Vagina (tissue), 2 donors: ENCODE measurements around the gene NSFL1C. TPM values are rescaled to one million over a fixed set of nuclear protein-coding genes. Genes with fewer than 3 reads are reported as not detected.

Experiments
- DNase-seq, 2 donors: peaks; one replicate each; pipeline ENCODE4 v3.0.0-alpha.2; 2017; ENCODE audit errors: extremely low spot score in 2 of 2
- H3K27ac ChIP-seq: fragments of 200-600 bp; sonication (generic); one replicate; pipeline ENCODE4 v1.5.1; 2019
- H3K27me3 ChIP-seq: fragments of 200-600 bp; sonication (generic); one replicate; pipeline ENCODE4 v1.5.1; 2019
- H3K36me3 ChIP-seq, 2 donors: fragments of 200-600 bp; sonication (generic); one replicate each; pipeline ENCODE4 v1.5.1; 2017 to 2019
- H3K4me1 ChIP-seq: fragments of 200-600 bp; sonication (generic); one replicate; pipeline ENCODE4 v1.5.1; 2019
- H3K4me3 ChIP-seq, 2 donors: fragments of 200-600 bp; sonication (generic); 1 replicate in 1 of 2; 2 replicates in 1 of 2; pipeline ENCODE4 v1.5.1; 2016 to 2019
- H3K9me3 ChIP-seq: fragments of 200-600 bp; sonication (generic); one replicate; pipeline ENCODE4 v1.5.1; 2019
- CTCF ChIP-seq, 3 experiments: fragments of 450-650 bp in 2 of 3; fragments of 200-600 bp in 1 of 3; sonication (generic) in 1 of 3; IDR thresholded peaks; one replicate each; pipeline ENCODE4 v1.5.1; 2017 to 2019; ENCODE audit warnings: antibody characterized with exemption in 3 of 3, mild to moderate bottlenecking in 2 of 3, moderate library complexity in 2 of 3
- POLR2A ChIP-seq, 2 donors: fragments of 450-650 bp; IDR thresholded peaks; one replicate each; pipeline ENCODE4 v1.6.1; 2017; ENCODE audit warnings: antibody characterized with exemption in 2 of 2, mild to moderate bottlenecking in 2 of 2, moderate library complexity in 2 of 2
- POLR2AphosphoS5 ChIP-seq, 2 donors: sonication (generic); formaldehyde crosslinking; IDR thresholded peaks; one replicate each; pipeline ENCODE4 v1.9.0; 2017; ENCODE audit warnings: antibody characterized with exemption in 2 of 2, mild to moderate bottlenecking in 2 of 2, low read depth in 1 of 2; ENCODE audit not compliant: insufficient read depth in 1 of 2
- intact Hi-C: fragments of 100-400 bp; cut with DNase I; formaldehyde crosslinking; loops from one replicate; pipeline ENCODE4 v1.15.1; 2023
- total RNA-seq: library from RNA; depleted of rRNA; stranded (reverse); fragments of >200 nt; gene quantifications from one replicate; pipeline ENCODE4 v1.2.3, GENCODE V29; 2016

NSFL1C gene
- total RNA-seq, 1 donor from 2014 or later = 53.8 TPM

- Histone ChIP-seq H3K27me3 (no peaks in the 10 kb centered on the region), H3K4me3 (peak overlapping the region; percentile 79 to 99), H3K9me3 (no peaks in the 10 kb centered on the region), H3K27ac (peak overlapping the region; percentile 93), H3K36me3 (peaks cover 0 to 9% of the 10 kb centered on the region in 2 donors), H3K4me1 (peaks cover 54% of the 10 kb centered on the region)
- DNase-seq = peak; percentile 3 to 29
- TF ChIP-seq POLR2AphosphoS5 (IDR thresholded peaks at IDR 0.05; ENCODE audit: insufficient read depth in 1 of 2, low read depth in 1 of 2) (peak in 1 of 2 donors; percentile 7), POLR2A (IDR thresholded peaks at IDR 0.05) (no peak)
- intact Hi-C loops = no loop called here
Observed at GRCh38 chr20:1465470-1466210, 1.0 kb downstream of the NSFL1C start.

DNA sequence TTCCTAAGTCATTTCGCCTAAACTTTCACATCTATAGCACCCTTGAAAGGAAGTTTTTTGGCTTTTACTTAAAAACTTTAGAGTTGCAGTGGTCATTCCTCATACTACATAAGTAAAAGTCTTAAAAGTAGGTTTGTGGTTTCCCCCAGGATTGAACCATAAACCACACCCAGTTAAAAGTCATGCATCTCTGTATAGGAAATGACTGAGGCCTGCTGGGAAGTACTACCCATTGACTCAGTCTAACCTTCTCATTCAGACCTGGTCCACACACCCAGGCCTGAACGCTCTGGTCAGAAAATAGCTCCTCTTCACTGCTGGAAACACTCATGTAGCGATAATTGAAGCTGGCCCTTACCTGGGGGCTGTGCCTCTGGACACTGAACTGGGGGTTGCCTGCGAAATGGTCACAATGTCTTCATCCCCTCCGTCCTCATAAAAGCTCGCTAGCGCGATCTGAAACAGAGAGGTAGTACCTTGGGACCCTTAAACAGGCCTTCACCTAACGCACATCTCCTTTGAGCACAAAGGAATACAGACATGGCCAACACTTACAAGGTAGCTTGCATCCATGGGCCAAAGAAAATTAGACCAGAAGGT is 2.6 kb downstream of the NSFL1C start:
- peaks cover 0 to 12% of the 10 kb centered on the region in 2 donors for H3K36me3 ChIP-seq
- intact Hi-C loops = no loop called here
- H3K27ac ChIP-seq = no peak overlapping the region
- H3K27me3 ChIP-seq = no peaks in the 10 kb centered on the region
- no peaks in the 10 kb centered on the region for H3K9me3 ChIP-seq
- H3K4me1 ChIP-seq = peaks cover 39% of the 10 kb centered on the region
- TF ChIP-seq POLR2A (IDR thresholded peaks at IDR 0.05) (no peak), POLR2AphosphoS5 (IDR thresholded peaks at IDR 0.05; ENCODE audit: insufficient read depth in 1 of 2, low read depth in 1 of 2) (no peak)
- peak; percentile 4 to 58 for DNase-seq
- H3K4me3 ChIP-seq = no peak overlapping the region

- H3K4me3 ChIP-seq = no peak overlapping the region
- TF ChIP-seq POLR2A (IDR thresholded peaks at IDR 0.05) (no peak), POLR2AphosphoS5 (IDR thresholded peaks at IDR 0.05; ENCODE audit: insufficient read depth in 1 of 2, low read depth in 1 of 2) (no peak), CTCF (IDR thresholded peaks at IDR 0.05) (no peak)
- no peak overlapping the region for H3K27ac ChIP-seq
- H3K4me1 ChIP-seq = peaks cover 38% of the 10 kb centered on the region
- H3K9me3 ChIP-seq = no peaks in the 10 kb centered on the region
- H3K27me3 ChIP-seq = no peaks in the 10 kb centered on the region
- peaks cover 0 to 22% of the 10 kb centered on the region in 2 donors for H3K36me3 ChIP-seq
- intact Hi-C loops = no loop called here
- peak; percentile 4 to 6 for DNase-seq
Observed at GRCh38 chr20:1462834-1463233, 3.8 kb downstream of the NSFL1C start.

- no peak overlapping the region for H3K4me3 ChIP-seq
- H3K27ac ChIP-seq = no peak overlapping the region
- no peaks in the 10 kb centered on the region for H3K9me3 ChIP-seq
- H3K4me1 ChIP-seq = peaks cover 33% of the 10 kb centered on the region
- intact Hi-C loops = no loop called here
- peak; percentile 40 to 49 for DNase-seq
- H3K27me3 ChIP-seq = no peaks in the 10 kb centered on the region
- H3K36me3 ChIP-seq = peaks cover 0 to 28% of the 10 kb centered on the region in 2 donors
- TF ChIP-seq POLR2AphosphoS5 (IDR thresholded peaks at IDR 0.05; ENCODE audit: insufficient read depth in 1 of 2, low read depth in 1 of 2) (no peak), POLR2A (IDR thresholded peaks at IDR 0.05) (no peak), CTCF (IDR thresholded peaks at IDR 0.05) (no peak)
Observed at GRCh38 chr20:1462001-1462400, 4.6 kb downstream of the NSFL1C start.

DNA sequence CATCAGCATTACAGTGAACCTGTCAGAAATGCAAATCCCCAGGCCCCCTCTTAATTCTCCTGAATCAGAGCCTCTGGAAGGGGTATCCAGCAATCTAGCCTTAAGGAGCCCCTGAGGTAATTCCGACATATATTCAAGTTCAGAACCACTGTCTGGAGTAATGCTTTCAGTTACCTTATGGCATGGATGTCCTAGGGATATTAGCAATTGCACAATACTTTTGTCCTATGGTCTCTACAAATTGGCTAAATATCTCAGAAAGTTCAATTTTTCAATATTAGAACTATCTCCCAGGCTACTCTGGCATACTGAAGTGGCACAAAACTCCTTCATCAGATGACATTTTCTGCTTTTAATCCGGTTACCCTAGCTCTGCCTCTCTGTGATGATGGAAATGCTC is 6.4 kb downstream of the NSFL1C start:
- Histone ChIP-seq H3K4me1 (peaks cover 22% of the 10 kb centered on the region), H3K4me3 (no peak overlapping the region), H3K36me3 (peaks cover 0 to 39% of the 10 kb centered on the region in 2 donors), H3K27me3 (no peaks in the 10 kb centered on the region), H3K27ac (no peak overlapping the region), H3K9me3 (no peaks in the 10 kb centered on the region)
- intact Hi-C loops = no loop called here
- DNase-seq = no peak
- no peak for TF ChIP-seq CTCF (IDR thresholded peaks at IDR 0.05)
- no peak for TF ChIP-seq POLR2AphosphoS5 (IDR thresholded peaks at IDR 0.05; ENCODE audit: insufficient read depth in 1 of 2, low read depth in 1 of 2)
- no peak for TF ChIP-seq POLR2A (IDR thresholded peaks at IDR 0.05)

- H3K27me3 ChIP-seq = no peaks in the 10 kb centered on the region
- no peaks in the 10 kb centered on the region for H3K9me3 ChIP-seq
- H3K4me1 ChIP-seq = no peaks in the 10 kb centered on the region
- H3K4me3 ChIP-seq = no peak overlapping the region
- H3K36me3 ChIP-seq = peaks cover 0 to 62% of the 10 kb centered on the region in 2 donors
- intact Hi-C loops = no loop called here
- H3K27ac ChIP-seq = no peak overlapping the region
- no peak for TF ChIP-seq POLR2AphosphoS5 (IDR thresholded peaks at IDR 0.05; ENCODE audit: insufficient read depth in 1 of 2, low read depth in 1 of 2)
- TF ChIP-seq CTCF (IDR thresholded peaks at IDR 0.05) = no peak
- no peak for TF ChIP-seq POLR2A (IDR thresholded peaks at IDR 0.05)
- no peak for DNase-seq
Observed at GRCh38 chr20:1457992-1458391, 8.7 kb downstream of the NSFL1C start.
